ENCODE measurements around the gene SELE.

The SELE gene

DNA sequence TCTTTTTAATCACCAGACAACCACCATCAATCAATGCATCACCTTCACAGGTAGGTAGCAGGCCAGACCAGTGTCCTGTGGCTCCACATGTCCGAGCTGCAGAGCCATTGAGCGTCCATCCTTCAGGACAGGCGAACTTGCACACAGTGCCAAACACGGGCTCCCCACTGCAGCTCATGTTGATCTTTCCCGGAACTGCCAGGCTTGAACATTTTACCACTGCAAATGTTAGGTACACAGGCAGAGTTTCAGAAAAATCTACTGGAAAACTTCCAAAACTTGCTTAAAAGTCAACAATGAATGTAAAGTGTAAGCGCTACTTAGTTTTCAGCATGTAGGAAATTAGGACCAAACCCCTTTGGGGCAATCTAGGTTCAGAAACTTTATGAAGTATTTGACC lies 6.6 kb downstream of the SELE start:
- TF ChIP-seq EZH2 (optimal IDR thresholded peaks at IDR 0.05; ENCODE audit: low read depth, low read length) (no peak), EZH2phosphoT487 (IDR thresholded peaks at IDR 0.05; ENCODE audit: low read length) (no peak)
- TF ChIP-seq, protein P1, sequence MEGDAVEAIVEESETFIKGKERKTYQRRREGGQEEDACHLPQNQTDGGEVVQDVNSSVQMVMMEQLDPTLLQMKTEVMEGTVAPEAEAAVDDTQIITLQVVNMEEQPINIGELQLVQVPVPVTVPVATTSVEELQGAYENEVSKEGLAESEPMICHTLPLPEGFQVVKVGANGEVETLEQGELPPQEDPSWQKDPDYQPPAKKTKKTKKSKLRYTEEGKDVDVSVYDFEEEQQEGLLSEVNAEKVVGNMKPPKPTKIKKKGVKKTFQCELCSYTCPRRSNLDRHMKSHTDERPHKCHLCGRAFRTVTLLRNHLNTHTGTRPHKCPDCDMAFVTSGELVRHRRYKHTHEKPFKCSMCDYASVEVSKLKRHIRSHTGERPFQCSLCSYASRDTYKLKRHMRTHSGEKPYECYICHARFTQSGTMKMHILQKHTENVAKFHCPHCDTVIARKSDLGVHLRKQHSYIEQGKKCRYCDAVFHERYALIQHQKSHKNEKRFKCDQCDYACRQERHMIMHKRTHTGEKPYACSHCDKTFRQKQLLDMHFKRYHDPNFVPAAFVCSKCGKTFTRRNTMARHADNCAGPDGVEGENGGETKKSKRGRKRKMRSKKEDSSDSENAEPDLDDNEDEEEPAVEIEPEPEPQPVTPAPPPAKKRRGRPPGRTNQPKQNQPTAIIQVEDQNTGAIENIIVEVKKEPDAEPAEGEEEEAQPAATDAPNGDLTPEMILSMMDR (IDR thresholded peaks at IDR 0.05; ENCODE audit: low read length) = no peak
- no peak overlapping the region for H3K4me3 ChIP-seq (ENCODE audit: low read length)

DNA sequence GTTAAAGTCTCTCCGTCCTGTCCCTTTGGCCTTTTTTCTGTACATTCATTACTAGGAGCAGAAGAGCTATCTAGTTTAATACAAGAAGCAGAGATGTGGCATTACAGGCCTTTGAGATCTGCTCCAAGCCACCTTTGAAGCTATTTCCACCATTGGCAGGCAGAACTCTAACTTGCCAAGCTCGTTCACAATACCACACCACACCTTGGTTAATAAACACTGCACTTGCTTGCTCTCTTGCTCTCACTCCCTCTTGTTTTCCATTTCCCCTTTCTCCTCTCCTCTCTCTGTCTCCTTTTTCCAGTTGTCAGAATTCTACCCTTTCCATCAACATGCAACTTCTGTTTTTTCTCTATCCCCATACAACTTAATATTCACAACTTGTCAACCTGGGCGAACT lies 7.0 kb downstream of the SELE start:
- H3K9me3 ChIP-seq (replicated peaks; ENCODE audit: insufficient read depth, low read length) = no peaks in the 10 kb centered on the region
- no peak overlapping the region for H2AFZ ChIP-seq (ENCODE audit: low read length)
- no peaks in the 10 kb centered on the region for H3K36me3 ChIP-seq (replicated peaks; ENCODE audit: insufficient read depth, low read length)
- no peak overlapping the region for H3K4me3 ChIP-seq (ENCODE audit: low read length)
- no peak overlapping the region for H3K4me2 ChIP-seq (ENCODE audit: low read depth, low read length)
- no peak overlapping the region for H3K9ac ChIP-seq (ENCODE audit: low read length)
- no peaks in the 10 kb centered on the region for H3F3A ChIP-seq (ENCODE audit: insufficient read depth, low read length)
- no peaks in the 10 kb centered on the region for H3K79me2 ChIP-seq (ENCODE audit: low read length)
- no peaks in the 10 kb centered on the region for H3K27me3 ChIP-seq (replicated peaks; ENCODE audit: insufficient read depth, low read length)
- H3K9me2 ChIP-seq (replicated peaks; ENCODE audit: insufficient read depth, low read length) = no peaks in the 10 kb centered on the region
- H4K20me1 ChIP-seq (ENCODE audit: insufficient read depth, low read length) = no peaks in the 10 kb centered on the region
- H3K4me1 ChIP-seq (ENCODE audit: low read length) = no peaks in the 10 kb centered on the region
- no peak for DNase-seq
- TF ChIP-seq, protein P1 (IDR thresholded peaks at IDR 0.05; ENCODE audit: low read length) = no peak
- TF ChIP-seq EZH2phosphoT487 (IDR thresholded peaks at IDR 0.05; ENCODE audit: low read length) = no peak
- no peak for TF ChIP-seq EZH2 (optimal IDR thresholded peaks at IDR 0.05; ENCODE audit: low read depth, low read length)
- no peak overlapping the region for H3K27ac ChIP-seq (ENCODE audit: low read length)

More for the DNA sequence above, 6.6 kb downstream of the SELE start:
- no peak overlapping the region for H2AFZ ChIP-seq (ENCODE audit: low read length)
- no peaks in the 10 kb centered on the region for H4K20me1 ChIP-seq (ENCODE audit: insufficient read depth, low read length)
- H3K79me2 ChIP-seq (ENCODE audit: low read length) = no peaks in the 10 kb centered on the region
- no peaks in the 10 kb centered on the region for H3K27me3 ChIP-seq (replicated peaks; ENCODE audit: insufficient read depth, low read length)
- H3K36me3 ChIP-seq (replicated peaks; ENCODE audit: insufficient read depth, low read length) = no peaks in the 10 kb centered on the region
- no peaks in the 10 kb centered on the region for H3K9me3 ChIP-seq (replicated peaks; ENCODE audit: insufficient read depth, low read length)
- DNase-seq = no peak
- H3K27ac ChIP-seq (ENCODE audit: low read length) = no peak overlapping the region
- no peaks in the 10 kb centered on the region for H3K4me1 ChIP-seq (ENCODE audit: low read length)
- no peaks in the 10 kb centered on the region for H3F3A ChIP-seq (ENCODE audit: insufficient read depth, low read length)
- H3K4me2 ChIP-seq (ENCODE audit: low read depth, low read length) = no peak overlapping the region
- H3K9me2 ChIP-seq (replicated peaks; ENCODE audit: insufficient read depth, low read length) = no peaks in the 10 kb centered on the region
- H3K9ac ChIP-seq (ENCODE audit: low read length) = no peak overlapping the region

DNA sequence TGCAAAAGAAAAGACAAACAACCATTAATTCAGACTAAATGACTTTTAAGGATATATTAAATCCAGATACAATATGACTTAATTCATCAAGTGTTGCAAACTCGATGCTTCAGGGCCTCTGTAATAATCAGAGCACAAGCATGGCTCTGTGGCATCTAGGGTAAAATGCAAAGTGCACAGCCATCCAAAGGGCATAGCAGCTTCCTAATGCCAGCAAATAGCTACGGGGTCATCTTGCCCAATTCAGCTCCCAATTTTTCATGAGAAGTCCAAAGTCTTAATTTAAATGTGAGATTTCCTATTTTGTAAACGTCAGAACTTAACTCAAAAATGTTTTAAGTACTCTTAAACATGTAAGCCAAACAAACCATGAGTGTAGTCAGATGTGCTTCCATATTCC lies 7.9 kb downstream of the SELE start:
- H3K27ac ChIP-seq (ENCODE audit: low read length) = no peak overlapping the region
- H3K4me1 ChIP-seq (ENCODE audit: low read length) = no peaks in the 10 kb centered on the region
- no peaks in the 10 kb centered on the region for H3K27me3 ChIP-seq (replicated peaks; ENCODE audit: insufficient read depth, low read length)
- H4K20me1 ChIP-seq (ENCODE audit: insufficient read depth, low read length) = no peaks in the 10 kb centered on the region
- TF ChIP-seq EZH2phosphoT487 (IDR thresholded peaks at IDR 0.05; ENCODE audit: low read length) (no peak), EZH2 (optimal IDR thresholded peaks at IDR 0.05; ENCODE audit: low read depth, low read length) (no peak)
- TF ChIP-seq, protein P1 (IDR thresholded peaks at IDR 0.05; ENCODE audit: low read length) = no peak
- H3F3A ChIP-seq (ENCODE audit: insufficient read depth, low read length) = no peaks in the 10 kb centered on the region
- no peaks in the 10 kb centered on the region for H3K9me3 ChIP-seq (replicated peaks; ENCODE audit: insufficient read depth, low read length)
- H3K4me3 ChIP-seq (ENCODE audit: low read length) = no peak overlapping the region
- H3K9ac ChIP-seq (ENCODE audit: low read length) = no peak overlapping the region
- no peaks in the 10 kb centered on the region for H3K36me3 ChIP-seq (replicated peaks; ENCODE audit: insufficient read depth, low read length)
- no peak overlapping the region for H3K4me2 ChIP-seq (ENCODE audit: low read depth, low read length)
- no peak for DNase-seq
- H2AFZ ChIP-seq (ENCODE audit: low read length) = no peak overlapping the region
- H3K79me2 ChIP-seq (ENCODE audit: low read length) = no peaks in the 10 kb centered on the region
- H3K9me2 ChIP-seq (replicated peaks; ENCODE audit: insufficient read depth, low read length) = no peaks in the 10 kb centered on the region
